Femur (tissue), 1 donor: ENCODE data around the gene ABCC4.

Experiments
- DNase-seq: peaks from one replicate; pipeline ENCODE4 v3.0.0-alpha.2; 2017

The ABCC4 gene

GRCh38 chr13:94978516-94978915, 322.7 kb downstream of the ABCC4 start:
- no peak for DNase-seq

GRCh38 chr13:94974015-94974951, 327.0 kb downstream of the ABCC4 start:
- no peak for DNase-seq

- DNase-seq = no peak
Observed at GRCh38 chr13:94972262-94972661, 329.0 kb downstream of the ABCC4 start.
